ENCODE results near the gene EEPD1. TPM values are rescaled to one million over a fixed set of nuclear protein-coding genes. Genes with fewer than 3 reads are reported as not detected.

The EEPD1 gene
- polyA plus RNA-seq, 2 of the 4 experiments (the other 2 are of a cell fraction): 16.0 to 24.3 TPM

GRCh38 chr7:36192053-36192824, 39.2 kb downstream of the EEPD1 start:
- FAIRE-seq: no peak
- Histone ChIP-seq H3K4me1 (peaks cover 34% of the 10 kb centered on the region), H3K9me3 (no peaks in the 10 kb centered on the region), H3K4me3 (no peak overlapping the region), H3K27ac (no peak overlapping the region), H3K4me2 (no peak overlapping the region)
- WGBS (ENCODE audit: missing lambda C conversion rate): 83% methylated on average over 11 of the region's 11 CpGs
- no peak for DNase-seq (ENCODE audit: low read depth in 1 of 2, low spot score in 1 of 2)
- ChIA-PET CTCF (interaction anchor here (1.2 to 2.4 kb wide), 5 partner anchors 9 to 207 kb away, joined by 3 to 6 read pairs (median 4); no protein-coding TSS in a partner anchor), POLR2A (no interaction called here)
- TF ChIP-seq BHLHE40 (IDR thresholded peaks at IDR 0.05; ENCODE audit: low read depth, low read length) (no peak), ZFP36 (IDR thresholded peaks at IDR 0.05; ENCODE audit: borderline replicate concordance, partially characterized antibody) (no peak), CHD4 (IDR thresholded peaks at IDR 0.05; ENCODE audit: borderline replicate concordance) (no peak), EP300 (IDR thresholded peaks at IDR 0.05) (no peak), TP53 (CRISPR knock-in tag; IDR thresholded peaks at IDR 0.05) (no peak), FOXS1 (CRISPR knock-in tag; IDR thresholded peaks at IDR 0.05) (no peak), BCL3 (IDR thresholded peaks at IDR 0.05) (no peak), TFCP2L1 (CRISPR knock-in tag; IDR thresholded peaks at IDR 0.05) (no peak), EHMT2 (IDR thresholded peaks at IDR 0.05; ENCODE audit: low read depth) (no peak), MAZ (IDR thresholded peaks at IDR 0.05; ENCODE audit: borderline replicate concordance, low read depth, low read length) (no peak), CBX8 (IDR thresholded peaks at IDR 0.05) (no peak), HEYL (CRISPR knock-in tag; IDR thresholded peaks at IDR 0.05) (no peak), ELK1 (IDR thresholded peaks at IDR 0.05; ENCODE audit: low read depth, low read length) (no peak), HES2 (IDR thresholded peaks at IDR 0.05) (no peak), JUN (IDR thresholded peaks at IDR 0.05) (no peak)
- no peak for ATAC-seq

GRCh38 chr7:36192877-36193276, 39.8 kb downstream of the EEPD1 start:
- POLR2A ChIA-PET: no interaction called here
- H3K4me3 ChIP-seq: no peak overlapping the region
- CTCF ChIA-PET: interaction anchor here (1.2 to 2.4 kb wide), 2 partner anchors 100 to 208 kb away, joined by 3 to 6 read pairs; no protein-coding TSS in a partner anchor
- H3K9me3 ChIP-seq: no peaks in the 10 kb centered on the region
- no peak for TF ChIP-seq RARB (CRISPR knock-in tag; IDR thresholded peaks at IDR 0.05)
- TF ChIP-seq ZC3H11A (IDR thresholded peaks at IDR 0.05): no peak
- no peak for TF ChIP-seq REST (IDR thresholded peaks at IDR 0.05)
- no peak for TF ChIP-seq CHD4 (IDR thresholded peaks at IDR 0.05; ENCODE audit: borderline replicate concordance)
- no peak for TF ChIP-seq CEBPB (IDR thresholded peaks at IDR 0.05)
- TF ChIP-seq POLR2A (IDR thresholded peaks at IDR 0.05; ENCODE audit: low read length): no peak
- no peak for TF ChIP-seq FOSB (CRISPR knock-in tag; IDR thresholded peaks at IDR 0.05)
- no peak for TF ChIP-seq CHD2 (IDR thresholded peaks at IDR 0.05; ENCODE audit: low read length, partially characterized antibody)
- no peak for TF ChIP-seq HOXB13 (CRISPR knock-in tag; IDR thresholded peaks at IDR 0.05; ENCODE audit: low read depth)
- no peak for TF ChIP-seq GATA3 (IDR thresholded peaks at IDR 0.05; ENCODE audit: borderline replicate concordance)
- TF ChIP-seq ESRRA (IDR thresholded peaks at IDR 0.05; ENCODE audit: borderline replicate concordance, low read length): no peak
- TF ChIP-seq ZFP36 (IDR thresholded peaks at IDR 0.05; ENCODE audit: borderline replicate concordance, partially characterized antibody): no peak
- no peak for TF ChIP-seq JUNB (IDR thresholded peaks at IDR 0.05)
- no peak for TF ChIP-seq EP300 (IDR thresholded peaks at IDR 0.05)
- TF ChIP-seq RCOR1 (IDR thresholded peaks at IDR 0.05; ENCODE audit: low read depth, low read length): no peak
- no peak for TF ChIP-seq CBX2 (IDR thresholded peaks at IDR 0.05; ENCODE audit: borderline replicate concordance, low read depth)
- no peak for TF ChIP-seq MAFK (IDR thresholded peaks at IDR 0.05; ENCODE audit: partially characterized antibody)
- H3K4me2 ChIP-seq: no peak overlapping the region
- ATAC-seq (no peak), FAIRE-seq (no peak), DNase-seq (ENCODE audit: low read depth in 1 of 2, low spot score in 1 of 2) (no peak)
- peaks cover 29% of the 10 kb centered on the region for H3K4me1 ChIP-seq
- no peak overlapping the region for H3K27ac ChIP-seq
- 95% methylated on average over 7 of the region's 7 CpGs for WGBS (ENCODE audit: missing lambda C conversion rate)
